Spinal cord (tissue), 10 donors: ENCODE data around the gene PPFIA2. TPM values are rescaled to one million over a fixed set of nuclear protein-coding genes. Genes with fewer than 3 reads are reported as not detected.

ENCODE experiments used
- DNase-seq, 6 donors: peaks; one replicate each; pipeline versions ENCODE4 v3.0.0 to v3.0.0-alpha.2; 2013 to 2015; ENCODE audit warnings: low spot score in 6 of 6, low read depth in 4 of 6
- H3K27ac ChIP-seq: one replicate; pipeline ENCODE4 v1.5.1; 2013; ENCODE audit warnings: low read depth, low read length, control low read depth
- H3K27me3 ChIP-seq: one replicate; pipeline ENCODE4 v1.6.1; 2013; ENCODE audit warnings: low read length; ENCODE audit not compliant: control insufficient read depth, insufficient read depth
- H3K36me3 ChIP-seq: one replicate; pipeline ENCODE4 v1.6.1; 2013; ENCODE audit warnings: low read length; ENCODE audit not compliant: control insufficient read depth, insufficient read depth
- H3K4me1 ChIP-seq: one replicate; pipeline ENCODE4 v1.6.1; 2013; ENCODE audit warnings: low read length; ENCODE audit not compliant: control insufficient read depth, insufficient read depth
- H3K4me3 ChIP-seq: one replicate; pipeline ENCODE4 v1.5.1; 2013; ENCODE audit warnings: low read depth, low read length, control low read depth
- H3K9me3 ChIP-seq: one replicate; pipeline ENCODE4 v1.6.1; 2013; ENCODE audit warnings: low read length; ENCODE audit not compliant: control insufficient read depth, insufficient read depth
- WGBS: methylation state at CpG from one replicate; pipeline ENCODE4 v1.1.5; 2013; ENCODE audit warnings: missing lambda C conversion rate; ENCODE audit not compliant: insufficient coverage; 5-methylcytosine and 5-hydroxymethylcytosine counted together
- polyA plus RNA-seq, 2 donors: library from polyadenylated mRNA; unstranded; fragments of 120-200 nt; gene quantifications; one replicate each; pipeline ENCODE4 v1.2.1, GENCODE V29; 2013; ENCODE audit not compliant: insufficient read length in 2 of 2
- total RNA-seq, 2 donors: library from RNA; depleted of rRNA in 1 of 2; stranded (reverse); fragments of 120-200 nt in 1 of 2; fragments of >200 nt in 1 of 2; gene quantifications; one replicate each; pipeline versions ENCODE4 v1.2.3 to v1.2.4, GENCODE V29; 2013 to 2014
- donor health status: healthy.

PPFIA2 gene
- total and polyA plus RNA-seq, 4 donors, result 24.5 to 75.3 (median 40.6) TPM

- H3K4me3 ChIP-seq, result no peak overlapping the region
- DNase-seq, result peak in 1 of 6 donors; percentile 7
- H3K4me1 ChIP-seq, result no peaks in the 10 kb centered on the region
- no peaks in the 10 kb centered on the region for H3K27me3 ChIP-seq
- no peak overlapping the region for H3K27ac ChIP-seq
- WGBS, result 79% methylated on average over 1 of the region's 2 CpGs
- H3K36me3 ChIP-seq, result no peaks in the 10 kb centered on the region
- H3K9me3 ChIP-seq, result no peaks in the 10 kb centered on the region
Measured at GRCh38 chr12:81492131-81492720, 266.9 kb downstream of the PPFIA2 start.

GRCh38 chr12:81472934-81473333 lies 286.2 kb downstream of the PPFIA2 start:
- DNase-seq, result no peak
- Histone ChIP-seq H3K4me1 (no peaks in the 10 kb centered on the region), H3K36me3 (no peaks in the 10 kb centered on the region), H3K4me3 (no peak overlapping the region), H3K27ac (no peak overlapping the region), H3K9me3 (no peaks in the 10 kb centered on the region), H3K27me3 (no peaks in the 10 kb centered on the region)
- WGBS, result 100% methylated on average over 5 of the region's 5 CpGs

- Histone ChIP-seq H3K4me1 (no peaks in the 10 kb centered on the region), H3K4me3 (no peak overlapping the region), H3K27me3 (no peaks in the 10 kb centered on the region), H3K27ac (no peak overlapping the region), H3K9me3 (no peaks in the 10 kb centered on the region), H3K36me3 (no peaks in the 10 kb centered on the region)
- DNase-seq, result no peak
- no CpG with 5 or more reads among the region's 1 CpG for WGBS
Measured at GRCh38 chr12:81470923-81471322, 288.2 kb downstream of the PPFIA2 start.

GRCh38 chr12:81468206-81468605 lies 290.9 kb downstream of the PPFIA2 start:
- WGBS, result no CpG with 5 or more reads among the region's 2 CpGs
- no peaks in the 10 kb centered on the region for H3K9me3 ChIP-seq
- no peaks in the 10 kb centered on the region for H3K36me3 ChIP-seq
- peak in 3 of 6 donors; percentile 19 to 89 (median 81) for DNase-seq
- no peak overlapping the region for H3K4me3 ChIP-seq
- no peaks in the 10 kb centered on the region for H3K4me1 ChIP-seq
- H3K27me3 ChIP-seq, result no peaks in the 10 kb centered on the region
- no peak overlapping the region for H3K27ac ChIP-seq

- WGBS, result 89% methylated on average over 2 of the region's 3 CpGs
- H3K9me3 ChIP-seq, result no peaks in the 10 kb centered on the region
- H3K27me3 ChIP-seq, result no peaks in the 10 kb centered on the region
- no peak overlapping the region for H3K4me3 ChIP-seq
- DNase-seq, result peak in 2 of 6 donors; percentile 34 to 42
- H3K36me3 ChIP-seq, result no peaks in the 10 kb centered on the region
- no peak overlapping the region for H3K27ac ChIP-seq
- H3K4me1 ChIP-seq, result no peaks in the 10 kb centered on the region
Measured at GRCh38 chr12:81465876-81466275, 293.3 kb downstream of the PPFIA2 start.

- peak in 2 of 6 donors; percentile 27 to 62 for DNase-seq
- H3K27ac ChIP-seq, result no peak overlapping the region
- no peak overlapping the region for H3K4me3 ChIP-seq
- H3K9me3 ChIP-seq, result no peaks in the 10 kb centered on the region
- 100% methylated on average over 1 of the region's 3 CpGs for WGBS
- no peaks in the 10 kb centered on the region for H3K4me1 ChIP-seq
- no peaks in the 10 kb centered on the region for H3K36me3 ChIP-seq
- no peaks in the 10 kb centered on the region for H3K27me3 ChIP-seq
Measured at GRCh38 chr12:81465191-81465590, 294.0 kb downstream of the PPFIA2 start.

GRCh38 chr12:81461163-81461562 lies 298.0 kb downstream of the PPFIA2 start:
- 58% methylated on average over 3 of the region's 4 CpGs for WGBS
- DNase-seq, result no peak
- Histone ChIP-seq H3K4me3 (no peak overlapping the region), H3K27me3 (no peaks in the 10 kb centered on the region), H3K4me1 (no peaks in the 10 kb centered on the region), H3K9me3 (no peaks in the 10 kb centered on the region), H3K27ac (no peak overlapping the region), H3K36me3 (no peaks in the 10 kb centered on the region)

- no peaks in the 10 kb centered on the region for H3K36me3 ChIP-seq
- DNase-seq, result peak in 3 of 6 donors; percentile 13 to 67 (median 43)
- H3K27me3 ChIP-seq, result no peaks in the 10 kb centered on the region
- no peak overlapping the region for H3K27ac ChIP-seq
- WGBS, result 44% methylated on average over 1 of the region's 5 CpGs
- H3K9me3 ChIP-seq, result no peaks in the 10 kb centered on the region
- H3K4me3 ChIP-seq, result no peak overlapping the region
- H3K4me1 ChIP-seq, result no peaks in the 10 kb centered on the region
Measured at GRCh38 chr12:81450920-81451739, 308.0 kb downstream of the PPFIA2 start.

- Histone ChIP-seq H3K27ac (no peak overlapping the region), H3K27me3 (no peaks in the 10 kb centered on the region), H3K9me3 (no peaks in the 10 kb centered on the region), H3K4me1 (no peaks in the 10 kb centered on the region), H3K4me3 (no peak overlapping the region), H3K36me3 (no peaks in the 10 kb centered on the region)
- 100% methylated on average over 1 of the region's 6 CpGs for WGBS
- no peak for DNase-seq
Measured at GRCh38 chr12:81441629-81442028, 317.5 kb downstream of the PPFIA2 start.

- H3K27ac ChIP-seq, result no peak overlapping the region
- no peaks in the 10 kb centered on the region for H3K36me3 ChIP-seq
- no peak for DNase-seq
- no peaks in the 10 kb centered on the region for H3K4me1 ChIP-seq
- no peak overlapping the region for H3K4me3 ChIP-seq
- H3K9me3 ChIP-seq, result no peaks in the 10 kb centered on the region
- no peaks in the 10 kb centered on the region for H3K27me3 ChIP-seq
- WGBS, result no CpG with 5 or more reads among the region's 3 CpGs
Measured at GRCh38 chr12:81440001-81440400, 319.1 kb downstream of the PPFIA2 start.
